Mucosa of gallbladder (tissue), 1 donor: Measurements from ENCODE around the gene TNS3. TPM values are rescaled to one million over a fixed set of nuclear protein-coding genes. Genes with fewer than 3 reads are reported as not detected.
"Not testable (repeated sequence)": the region's sequence is repeated elsewhere in the genome, so short reads cannot be mapped to it uniquely, and the experiment has no call there.

Source experiments
- DNase-seq: peaks from one replicate; pipeline ENCODE4 v3.0.0-alpha.2; 2020; ENCODE audit warnings: low spot score
- total RNA-seq: library from RNA; stranded (reverse); gene quantifications from one replicate; pipeline ENCODE4 v1.2.1, GENCODE V29; 2021
- donor health status: DM: no; HTN: no; CAD: no.

Gene TNS3
- total RNA-seq, 1 donor from 2014 or later, result 97.2 TPM

GRCh38 chr7:47262160-47262559 lies 319.8 kb downstream of the TNS3 start:
- DNase-seq, result not testable (repeated sequence)

DNA sequence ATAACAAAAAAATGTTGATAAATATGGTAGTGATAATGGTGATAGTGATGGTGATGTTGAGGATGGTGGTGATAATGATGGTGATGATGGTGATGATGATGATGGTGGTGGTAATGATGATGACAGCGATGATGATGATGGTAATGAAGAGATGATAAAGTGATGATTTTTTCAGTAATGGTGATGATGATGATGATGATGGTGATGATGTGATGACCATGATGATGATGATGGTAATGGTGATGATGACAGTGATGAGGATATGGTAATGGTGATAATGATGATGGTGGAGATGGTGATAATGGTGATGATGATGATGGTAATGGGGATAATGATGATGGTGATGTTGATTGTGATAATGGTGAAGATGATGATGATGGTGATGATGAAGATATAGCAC lies 321.6 kb downstream of the TNS3 start:
- DNase-seq, result no peak

DNA sequence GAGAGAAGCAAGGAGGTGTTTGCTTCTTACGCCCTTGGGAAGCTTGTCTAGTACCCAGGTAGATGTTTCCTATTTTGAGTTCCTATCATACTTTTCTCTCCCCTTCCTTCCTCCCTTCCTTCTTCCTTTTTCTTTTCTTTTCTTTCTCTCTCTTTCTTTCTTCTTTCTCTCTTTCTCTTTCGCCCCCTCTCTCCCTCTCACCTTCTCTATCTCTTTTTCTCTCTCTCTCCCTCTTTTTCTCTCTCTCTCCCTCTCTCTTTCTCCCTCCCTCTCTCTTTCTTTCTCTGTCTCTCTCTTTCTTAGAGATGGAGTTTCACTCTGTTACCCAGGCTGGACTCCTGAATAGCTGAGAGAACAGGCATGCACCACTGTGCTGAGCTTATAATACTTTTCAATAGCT lies 322.2 kb downstream of the TNS3 start:
- DNase-seq, result no peak

- DNase-seq, result no peak
These were observed 323.1 kb downstream of the TNS3 start for GRCh38 chr7:47258798-47259197.

GRCh38 chr7:47256016-47256415 lies 325.9 kb downstream of the TNS3 start:
- DNase-seq, result no peak

DNA sequence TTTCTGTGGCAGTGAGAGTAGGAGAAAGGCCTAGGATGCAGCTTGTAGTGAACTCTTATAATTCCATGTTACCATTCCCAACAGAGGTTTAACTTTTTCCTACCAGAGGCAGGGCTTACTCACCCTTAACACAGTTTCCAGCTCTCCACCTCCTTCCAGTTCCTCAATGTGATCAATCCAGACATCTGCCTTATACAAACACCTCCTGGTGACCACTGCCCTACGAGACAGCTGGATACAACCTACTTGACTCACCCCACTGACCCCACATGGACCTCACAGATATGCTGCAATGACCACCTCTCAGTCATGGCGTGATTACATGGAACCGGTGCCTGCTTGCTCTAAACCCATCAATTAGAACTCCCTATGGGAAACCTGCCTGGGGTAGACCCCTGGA lies 326.5 kb downstream of the TNS3 start:
- DNase-seq, result no peak

DNA sequence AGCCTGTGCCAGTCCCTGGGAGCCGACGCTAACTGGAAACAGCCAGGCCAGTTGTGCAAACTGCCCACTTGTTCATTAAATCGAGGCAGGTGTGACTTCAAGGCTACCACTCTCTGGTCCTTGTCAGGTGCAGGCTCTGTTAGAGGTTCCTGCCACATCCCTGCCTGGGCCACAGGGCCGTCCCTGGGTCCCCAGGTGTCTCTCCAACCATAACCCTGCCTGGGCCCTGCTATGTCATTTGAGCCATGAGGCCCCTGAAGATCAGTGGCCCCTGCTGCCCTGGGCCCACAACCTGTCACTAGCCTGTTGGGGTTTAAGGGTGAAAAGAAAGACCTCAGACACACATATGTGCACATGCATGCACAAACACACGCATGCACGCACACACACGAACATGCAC lies 326.9 kb downstream of the TNS3 start:
- no peak for DNase-seq

- DNase-seq, result peak; percentile 75
These were observed 327.6 kb downstream of the TNS3 start for GRCh38 chr7:47254081-47254977.

- peak; percentile 23 for DNase-seq
These were observed 328.2 kb downstream of the TNS3 start for GRCh38 chr7:47253650-47254080.

GRCh38 chr7:47252675-47253074 lies 329.2 kb downstream of the TNS3 start:
- DNase-seq, result no peak

- DNase-seq, result no peak
These were observed 332.6 kb downstream of the TNS3 start for GRCh38 chr7:47249361-47249760.

- DNase-seq, result no peak
These were observed 333.1 kb downstream of the TNS3 start for GRCh38 chr7:47248797-47249196.

- DNase-seq, result no peak
These were observed 334.8 kb downstream of the TNS3 start for GRCh38 chr7:47247132-47247531.

DNA sequence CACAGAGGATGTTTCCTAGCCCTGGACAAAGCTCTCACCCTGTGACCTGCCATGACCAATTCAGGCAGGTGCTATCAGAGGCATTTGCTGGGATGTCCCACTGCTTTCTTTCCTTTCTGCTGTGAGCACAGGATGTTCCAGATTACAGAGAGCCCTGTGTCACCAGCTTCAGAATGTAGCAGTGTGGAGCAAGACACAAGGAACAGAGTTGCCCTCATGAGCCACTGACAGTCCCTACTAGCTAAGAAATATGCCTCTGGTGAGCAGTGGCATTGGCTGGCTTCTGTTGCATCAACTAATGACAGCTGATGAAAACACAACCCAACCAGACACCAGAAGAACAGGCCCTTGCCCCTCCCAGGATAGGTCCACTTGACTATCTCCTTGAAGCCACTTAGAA lies 337.2 kb downstream of the TNS3 start:
- DNase-seq, result no peak

DNA sequence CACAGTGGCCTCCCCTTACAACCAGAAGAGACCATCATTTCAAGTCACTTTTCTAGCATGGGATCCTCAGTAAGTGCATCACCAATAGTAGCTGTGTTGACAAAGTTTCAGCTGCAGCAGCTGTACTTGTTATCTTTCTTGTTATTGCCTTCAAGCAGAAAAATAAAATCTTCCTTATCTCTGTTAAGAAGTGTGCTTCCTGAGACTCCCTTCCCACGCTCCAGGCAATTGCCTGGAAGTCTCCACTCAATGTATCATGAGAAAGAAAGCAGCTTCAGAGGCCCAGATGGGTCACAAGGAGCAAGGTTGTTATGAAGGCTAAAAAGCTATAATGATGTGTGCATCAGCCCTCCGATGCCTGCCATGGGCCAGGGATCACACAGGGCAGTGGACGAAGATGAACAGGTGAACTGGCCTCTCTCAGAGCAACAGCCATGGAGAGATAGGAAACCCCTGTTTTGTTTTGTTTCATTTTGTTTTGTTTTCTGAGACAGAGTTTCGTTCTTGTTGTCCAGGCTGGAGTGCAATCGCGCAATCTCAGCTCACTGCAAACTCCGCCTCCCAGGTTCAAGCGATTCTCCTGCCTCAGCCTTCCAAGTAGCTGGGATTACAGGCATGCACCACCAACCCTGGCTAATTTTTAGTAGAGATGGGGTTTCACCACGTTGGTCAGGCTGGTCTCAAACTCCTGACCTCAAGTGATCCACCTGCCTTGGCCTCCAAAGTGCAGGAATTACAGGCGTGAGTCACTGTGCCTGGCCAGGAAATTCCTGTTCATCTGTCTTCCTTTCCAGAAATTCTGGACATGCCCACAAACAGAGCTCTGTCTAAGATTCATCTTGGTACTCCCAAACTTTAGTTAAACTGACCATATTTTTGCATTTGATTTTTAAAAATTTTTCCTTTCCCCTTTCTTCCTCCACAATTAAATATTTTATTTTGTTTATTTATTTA lies 340.5 kb downstream of the TNS3 start:
- DNase-seq, result no peak

DNA sequence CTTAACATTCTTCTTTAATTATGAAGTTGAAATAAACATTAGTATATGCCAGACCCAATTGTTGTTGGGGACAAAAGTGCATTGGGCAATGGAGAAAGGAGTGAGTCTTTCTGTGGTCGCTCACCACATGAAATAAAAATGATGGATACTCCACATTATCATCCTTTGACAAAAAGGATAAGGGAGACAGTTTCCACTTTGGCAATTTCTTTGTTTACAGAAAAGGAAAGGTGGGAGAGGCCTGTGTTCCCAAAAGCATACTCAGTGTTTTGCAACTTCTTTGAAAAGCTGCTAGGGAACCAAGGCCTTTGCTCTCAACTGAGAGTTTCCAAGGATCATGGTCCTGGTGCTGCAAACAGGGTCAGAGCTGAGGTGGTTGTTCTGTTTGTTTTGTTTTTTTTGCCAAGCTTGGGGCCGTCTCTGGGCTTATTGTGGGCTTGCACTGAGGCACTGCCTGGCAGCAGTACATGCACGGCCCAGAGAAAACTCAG lies 341.9 kb downstream of the TNS3 start:
- no peak for DNase-seq

DNA sequence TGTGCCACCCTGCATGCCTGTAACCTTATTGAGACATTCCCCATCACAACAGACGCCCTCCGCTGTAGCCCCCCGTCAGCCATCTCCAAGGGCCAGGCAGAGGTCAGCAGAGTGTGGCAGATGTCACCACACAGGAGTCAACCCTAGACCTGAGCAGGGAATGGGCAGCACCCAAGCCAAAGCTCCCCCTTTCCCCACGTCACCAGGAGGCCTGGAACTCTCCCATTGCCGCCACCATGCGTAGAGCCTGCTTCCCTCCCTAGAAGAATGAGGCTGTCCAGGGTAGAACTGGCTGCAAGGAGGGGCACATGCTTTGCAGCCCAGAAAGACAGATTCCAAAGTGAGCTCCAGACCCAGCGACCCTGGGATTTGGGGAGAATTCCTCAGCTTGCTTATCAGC lies 342.9 kb downstream of the TNS3 start:
- DNase-seq, result no peak

- no peak for DNase-seq
These were observed 345.3 kb downstream of the TNS3 start for GRCh38 chr7:47236480-47237129.

DNA sequence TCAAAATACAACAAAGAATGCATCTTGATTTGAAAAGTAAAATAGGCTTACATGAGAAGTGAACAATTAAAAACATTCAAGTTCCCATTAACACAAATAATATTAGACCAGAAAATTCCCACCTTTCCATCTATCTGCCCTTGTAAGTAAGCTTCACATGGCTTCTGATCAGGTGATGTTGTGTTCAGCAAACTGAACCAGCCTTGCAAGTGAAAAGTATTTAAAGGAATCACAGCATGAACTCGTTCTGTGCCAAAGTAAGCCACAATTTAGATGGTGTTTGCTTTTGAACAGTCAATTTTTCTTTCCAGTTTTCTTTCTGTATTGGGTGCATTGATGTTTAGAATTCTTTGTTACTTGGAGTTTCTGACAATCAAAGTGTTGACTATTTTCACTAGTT lies 347.9 kb downstream of the TNS3 start:
- DNase-seq, result no peak

DNA sequence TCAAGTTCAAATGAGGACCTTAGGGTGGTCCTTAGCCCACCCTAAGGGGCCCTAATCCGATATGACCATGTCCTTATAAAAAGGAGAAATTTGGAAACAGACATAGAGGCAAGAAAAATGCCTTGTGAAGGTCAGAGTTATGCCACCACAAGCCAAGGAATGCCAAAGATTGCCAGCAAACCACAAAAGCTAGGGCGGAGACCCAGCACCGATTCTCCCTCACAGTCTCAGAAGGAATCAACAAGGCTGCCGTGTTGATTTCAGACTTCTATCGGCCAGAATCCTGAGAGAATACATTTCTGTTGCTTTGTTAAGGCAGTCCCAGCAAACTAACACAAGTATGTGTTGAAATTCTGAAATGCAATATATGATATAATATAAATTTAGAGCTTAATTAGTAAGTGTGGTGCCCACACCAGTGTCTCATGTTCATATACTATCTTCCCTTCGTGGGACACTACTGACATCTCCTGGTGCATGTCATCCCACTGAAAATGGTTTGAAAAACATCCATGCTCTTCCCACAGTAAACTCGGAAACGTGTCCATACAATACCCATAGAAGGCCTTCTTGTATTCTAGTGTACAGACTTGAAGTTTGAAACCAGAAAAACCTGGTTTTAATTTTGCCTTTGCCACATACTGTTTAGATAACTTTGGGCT lies 349.0 kb downstream of the TNS3 start:
- no peak for DNase-seq

DNA sequence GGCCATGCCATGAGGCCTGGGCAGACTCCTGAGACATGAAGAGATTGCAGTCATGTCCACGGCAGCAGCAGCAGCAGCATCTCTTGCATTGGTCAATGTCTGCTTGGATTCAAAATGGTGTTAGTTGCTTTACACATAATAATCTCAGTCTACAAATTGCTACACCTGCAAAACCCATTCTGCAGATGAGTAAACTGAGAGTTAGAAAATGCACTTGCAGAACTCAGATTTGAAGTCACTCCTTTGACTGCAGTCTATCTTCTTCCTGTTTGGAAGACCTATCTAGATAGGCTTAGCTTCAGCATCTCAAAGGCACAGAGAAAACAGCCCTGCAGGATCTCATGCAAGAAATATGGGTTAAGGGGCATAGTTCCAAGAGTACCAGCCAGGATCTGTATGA lies 350.3 kb downstream of the TNS3 start:
- no peak for DNase-seq
